HEK293 (cell line): ENCODE data around the gene SLC1A3.

ENCODE experiments used
- BCL11B ChIP-seq: fragments of 450-650 bp; formaldehyde crosslinking; IDR thresholded peaks from 2 replicates; pipeline ENCODE4 v1.5.1; 2016; ENCODE audit warnings: low read depth, missing biosample characterization, missing genetic modification characterization
- CTCF ChIP-seq: fragments of 450-650 bp; formaldehyde crosslinking; IDR thresholded peaks from 2 replicates; pipeline ENCODE4 v1.5.1; 2016; ENCODE audit warnings: missing biosample characterization, missing genetic modification characterization
- ELK4 ChIP-seq: IDR thresholded peaks from 2 replicates; pipeline ENCODE4 v1.6.1; 2011; ENCODE audit warnings: mild to moderate bottlenecking, low read depth, low read length, borderline replicate concordance
- PATZ1 ChIP-seq: fragments of 450-650 bp; formaldehyde crosslinking; IDR thresholded peaks from 2 replicates; pipeline ENCODE4 v1.5.1; 2016; ENCODE audit warnings: missing biosample characterization, missing genetic modification characterization
- RBAK ChIP-seq: fragments of 450-650 bp; formaldehyde crosslinking; IDR thresholded peaks from 2 replicates; pipeline ENCODE4 v1.5.1; 2016; ENCODE audit warnings: missing biosample characterization, missing genetic modification characterization
- REST ChIP-seq: fragments of 450-650 bp; formaldehyde crosslinking; IDR thresholded peaks from 2 replicates; pipeline ENCODE4 v1.5.1; 2016; ENCODE audit warnings: missing biosample characterization, missing genetic modification characterization
- ZBTB7A ChIP-seq: fragments of 450-650 bp; formaldehyde crosslinking; IDR thresholded peaks from 2 replicates; pipeline ENCODE4 v1.5.1; 2016; ENCODE audit warnings: low read depth, missing biosample characterization, missing genetic modification characterization
- ZNF202 ChIP-seq: fragments of 450-650 bp; formaldehyde crosslinking; IDR thresholded peaks from 2 replicates; pipeline ENCODE4 v1.5.1; 2016; ENCODE audit warnings: missing biosample characterization, missing genetic modification characterization, borderline replicate concordance
- ZNF266 ChIP-seq: fragments of 450-650 bp; formaldehyde crosslinking; IDR thresholded peaks from 2 replicates; pipeline ENCODE4 v1.5.1; 2016; ENCODE audit warnings: missing biosample characterization, missing genetic modification characterization, low read depth
- ZNF362 ChIP-seq: fragments of 450-650 bp; formaldehyde crosslinking; IDR thresholded peaks from 2 replicates; pipeline ENCODE4 v1.5.1; 2016; ENCODE audit warnings: missing biosample characterization, missing genetic modification characterization
- ZNF626 ChIP-seq: fragments of 450-650 bp; sonication (Bioruptor Pico); formaldehyde crosslinking; IDR thresholded peaks from 2 replicates; pipeline ENCODE4 v1.5.1; 2018; ENCODE audit warnings: missing biosample characterization, missing genetic modification characterization, inconsistent platforms
- ZNF830 ChIP-seq: fragments of 450-650 bp; IDR thresholded peaks from 2 replicates; pipeline ENCODE4 v1.5.0; 2018; ENCODE audit warnings: missing biosample characterization, missing genetic modification characterization, low read depth, mild to moderate bottlenecking, moderate library complexity

- TF ChIP-seq CTCF (tag by site-specific recombination): no peak
- TF ChIP-seq BCL11B (tag by site-specific recombination): no peak
- no peak for TF ChIP-seq ZBTB7A
- no peak for TF ChIP-seq ZNF202 (tag by site-specific recombination)
- TF ChIP-seq RBAK (tag by site-specific recombination): no peak
- no peak for TF ChIP-seq PATZ1 (tag by site-specific recombination)
- TF ChIP-seq ZNF266 (tag by site-specific recombination): no peak
- TF ChIP-seq ELK4: no peak
- no peak for TF ChIP-seq ZNF830
- TF ChIP-seq REST (tag by site-specific recombination): no peak
- TF ChIP-seq ZNF626: no peak
- no peak for TF ChIP-seq ZNF362 (tag by site-specific recombination)
Observed at GRCh38 chr5:36683821-36684434, 77.5 kb downstream of the SLC1A3 start.
